SK-MEL-5 (cell line): ENCODE results near the gene MARCHF7. TPM values are rescaled to one million over a fixed set of nuclear protein-coding genes. Genes with fewer than 3 reads are reported as not detected.
"Not testable (repeated sequence)": the region's sequence is repeated elsewhere in the genome, so short reads cannot be mapped to it uniquely, and the experiment has no call there.

Experiments used
- DNase-seq: peaks from one replicate; pipeline ENCODE4 v3.0.0-alpha.2; 2016; ENCODE audit warnings: low read depth, low spot score
- in situ Hi-C: cut with HindIII; loops from 2 replicates; pipeline ENCODE4 v1.10.0; 2016; ENCODE audit warnings: low sequenced_read_pairs, high pct_unique_total_duplicates, low pct_unique_long_range_greater_than_20kb
- polyA plus RNA-seq, 2 experiments: library from polyadenylated mRNA; depleted of rRNA; stranded (reverse); fragments of >200 nt; gene quantifications; 2 replicates each; pipeline ENCODE4 v1.2.3, GENCODE V29; 2015
- total RNA-seq: library from RNA; depleted of rRNA; stranded (reverse); fragments of >200 nt; shearing (Covaris generic); gene quantifications from 2 replicates; pipeline ENCODE4 v1.2.3, GENCODE V29; 2014; rRNA removed

The MARCHF7 gene
- total RNA-seq: 76.6 and 81.9 TPM in 2 replicates
- 47.1 and 62.8 TPM in 2 replicates for polyA plus RNA-seq (2015; cell fraction: cytosol; rRNA removed)
- polyA plus RNA-seq (2015; cell fraction: nucleus; rRNA removed): 142 and 150 TPM in 2 replicates

GRCh38 chr2:159712143-159712928 is at the start of gene MARCHF7:
Gene MARCHF7 (plus strand): TSS chr2:159712506. CDS start chr2:159729023, 16,517 bp downstream.
- in situ Hi-C loops: loop anchor here (25.0 kb wide), 1 partner anchor 100 kb away; the partner anchor contains the start of gene BAZ2B
- peak; percentile 94 for DNase-seq

GRCh38 chr2:159667423-159667822 is 44.9 kb upstream of the MARCHF7 start:
- in situ Hi-C loops, DNase-seq: not testable (repeated sequence)

GRCh38 chr2:159671047-159671446 is 41.3 kb upstream of the MARCHF7 start:
- DNase-seq: no peak
- in situ Hi-C loops: no loop called here

GRCh38 chr2:159677654-159678053 is 34.7 kb upstream of the MARCHF7 start:
- in situ Hi-C loops: no loop called here

GRCh38 chr2:159680692-159681091 is 31.6 kb upstream of the MARCHF7 start:
- DNase-seq: no peak
- in situ Hi-C loops: no loop called here

More at GRCh38 chr2:159677654-159678053, 34.7 kb upstream of the MARCHF7 start:
- peak; percentile 41 for DNase-seq

- DNase-seq: no peak
- in situ Hi-C loops: no loop called here
Observed at GRCh38 chr2:159683817-159684216, 28.5 kb upstream of the MARCHF7 start.

GRCh38 chr2:159684796-159685195 is 27.5 kb upstream of the MARCHF7 start:
- no peak for DNase-seq
- in situ Hi-C loops: no loop called here

- in situ Hi-C loops: no loop called here
- no peak for DNase-seq
Observed at GRCh38 chr2:159694500-159695040, 17.7 kb upstream of the MARCHF7 start.

GRCh38 chr2:159695795-159696448 is 16.4 kb upstream of the MARCHF7 start:
- DNase-seq: no peak
- in situ Hi-C loops: no loop called here

GRCh38 chr2:159703491-159703890 is 8.8 kb upstream of the MARCHF7 start:
- in situ Hi-C loops: loop anchor here (25.0 kb wide), 1 partner anchor 91 kb away; the partner anchor contains the start of gene BAZ2B
- no peak for DNase-seq

- in situ Hi-C loops: loop anchor here (25.0 kb wide), 1 partner anchor 94 kb away; the partner anchor contains the start of gene BAZ2B
- DNase-seq: no peak
Observed at GRCh38 chr2:159706385-159706980, 5.8 kb upstream of the MARCHF7 start.

GRCh38 chr2:159708066-159708760 is 4.1 kb upstream of the MARCHF7 start:
- in situ Hi-C loops: loop anchor here (25.0 kb wide), 1 partner anchor 96 kb away; the partner anchor contains the start of gene BAZ2B

GRCh38 chr2:159710601-159711180 is 1.6 kb upstream of the MARCHF7 start:
- DNase-seq: no peak
- in situ Hi-C loops: loop anchor here (25.0 kb wide), 1 partner anchor 98 kb away; the partner anchor contains the start of gene BAZ2B

More at GRCh38 chr2:159708066-159708760, 4.1 kb upstream of the MARCHF7 start:
- no peak for DNase-seq

GRCh38 chr2:159711562-159712142 is 654 bp upstream of the MARCHF7 start:
- no peak for DNase-seq
- in situ Hi-C loops: loop anchor here (25.0 kb wide), 1 partner anchor 99 kb away; the partner anchor contains the start of gene BAZ2B

GRCh38 chr2:159712929-159713420 is 669 bp downstream of the MARCHF7 start:
- DNase-seq: no peak

GRCh38 chr2:159713631-159714246 is 1.4 kb downstream of the MARCHF7 start:
- in situ Hi-C loops: loop anchor here (25.0 kb wide), 1 partner anchor 101 kb away; the partner anchor contains the start of gene BAZ2B
- DNase-seq: peak; percentile 15

More at GRCh38 chr2:159712929-159713420, 669 bp downstream of the MARCHF7 start:
- in situ Hi-C loops: loop anchor here (25.0 kb wide), 1 partner anchor 101 kb away; the partner anchor contains the start of gene BAZ2B
